Spleen (tissue), 7 donors: Measurements from ENCODE around the gene ZBTB4.

Experiments used
- CTCF ChIP-seq, 11 experiments: fragments of 200-600 bp in 7 of 11; fragments of 450-650 bp in 4 of 11; sonication (generic) in 4 of 11; IDR thresholded peaks in 8 of 11; conservative IDR thresholded peaks in 3 of 11; 1 replicate in 7 of 11; 2 replicates in 4 of 11; pipeline versions ENCODE4 v1.4.0 to v1.8.0; 2016 to 2021; ENCODE audit warnings: antibody characterized with exemption in 11 of 11, inconsistent platforms in 4 of 11, mild to moderate bottlenecking in 1 of 11
- POLR2AphosphoS5 ChIP-seq, 3 donors: sonication (generic); formaldehyde crosslinking; IDR thresholded peaks; one replicate each; pipeline ENCODE4 v1.5.1; 2017; ENCODE audit warnings: antibody characterized with exemption in 3 of 3
- donor health status: DM: no; HTN: no; CAD: no; lungs with moderate emphysema.
- donor health status: DM: no; HTN: no; CAD: no.
- donor health status: DM: no; HTN: no; CAD: no.

- TF ChIP-seq CTCF (IDR thresholded peaks at IDR 0.05 in 8 of 11, conservative IDR thresholded peaks at IDR 0.05 in 3 of 11) (no peak), POLR2AphosphoS5 (IDR thresholded peaks at IDR 0.05) (peak in 1 of 3 donors; percentile 11)
Measured at GRCh38 chr17:7460850-7461660, 18.4 kb downstream of the ZBTB4 start.
